M059J (cell line): ENCODE results near the gene RFX4. TPM values are rescaled to one million over a fixed set of nuclear protein-coding genes. Genes with fewer than 3 reads are reported as not detected.
A peak's percentile ranks its signal among the peaks of the same experiment; 100 is the strongest.
"Not testable (repeated sequence)": the region's sequence is repeated elsewhere in the genome, so short reads cannot be mapped to it uniquely, and the experiment has no call there.

ENCODE experiments used
- DNase-seq: peaks from one replicate; pipeline ENCODE4 v3.0.0-alpha.2; 2012; ENCODE audit warnings: low read depth
- total RNA-seq: library from RNA; depleted of rRNA; stranded (reverse); fragments of >200 nt; shearing (Covaris generic); gene quantifications from 2 replicates; pipeline ENCODE4 v1.2.3, GENCODE V29; 2014

RFX4 gene
- total RNA-seq, 1 experiment from 2014 or later = not detected

DNA sequence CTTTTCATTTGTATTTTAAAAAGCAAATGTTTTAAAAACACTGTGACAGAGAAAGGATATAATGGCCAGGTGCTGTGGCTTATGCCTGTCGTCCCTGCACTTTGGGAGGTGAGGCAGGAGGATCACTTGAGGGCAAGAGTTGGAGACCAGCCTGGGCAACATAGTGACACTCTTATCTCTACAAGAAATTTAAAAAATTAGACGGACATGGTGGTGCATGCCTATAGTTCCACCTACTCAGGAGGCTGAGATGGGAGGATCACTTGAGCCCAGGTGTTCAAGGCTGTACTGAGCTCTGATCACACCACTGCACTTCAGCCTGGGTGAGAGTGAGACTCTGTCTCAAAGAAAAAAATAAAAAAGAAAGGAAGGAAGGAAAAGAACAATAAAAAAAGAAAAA lies 7.8 kb downstream of the RFX4 start:
- no peak for DNase-seq

DNA sequence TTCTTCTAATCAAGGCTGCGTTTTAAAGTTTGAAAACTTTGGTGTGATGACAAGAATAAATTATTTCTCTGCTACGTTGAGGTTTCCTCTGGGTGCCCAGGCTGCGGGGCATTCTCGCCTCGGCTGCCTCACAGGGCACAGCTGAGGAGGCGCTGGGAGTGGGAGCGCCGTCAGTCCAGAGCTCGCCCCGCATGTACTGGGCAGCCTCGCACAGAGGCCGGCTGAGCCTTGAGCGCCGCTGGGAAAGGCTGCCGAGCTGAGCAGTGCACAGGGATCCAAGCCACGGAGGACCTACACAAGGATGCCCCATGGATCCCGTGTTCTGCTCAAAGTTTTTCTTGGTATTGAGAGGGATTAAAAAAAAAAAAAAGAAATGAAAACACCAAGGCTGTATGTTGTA lies 11.6 kb downstream of the RFX4 start:
- peak; percentile 9 for DNase-seq

GRCh38 chr12:106595268-106595667 lies 12.5 kb downstream of the RFX4 start:
- DNase-seq = no peak

- no peak for DNase-seq
These were observed 15.2 kb downstream of the RFX4 start for GRCh38 chr12:106598003-106598402.

DNA sequence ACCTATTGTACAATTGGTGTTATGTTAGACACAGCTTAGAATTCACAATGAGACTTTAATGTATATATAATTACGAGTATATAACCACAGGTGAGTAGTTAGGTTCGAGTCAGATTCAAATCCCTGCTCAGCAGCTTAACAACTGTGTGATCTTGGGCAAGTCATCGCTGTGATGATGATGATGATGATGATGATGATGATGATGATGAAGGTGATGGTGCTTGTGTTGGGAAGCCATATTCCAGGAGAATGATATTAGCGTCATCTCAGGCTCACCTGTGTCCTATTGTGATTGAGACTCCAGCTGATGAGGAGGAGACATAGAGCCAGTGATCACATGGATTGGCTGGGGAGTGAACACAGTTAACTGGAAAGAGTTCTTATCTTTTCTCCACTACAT lies 16.5 kb downstream of the RFX4 start:
- no peak for DNase-seq

GRCh38 chr12:106600503-106600902 lies 17.7 kb downstream of the RFX4 start:
- no peak for DNase-seq

- DNase-seq = peak; percentile 11
These were observed 18.2 kb downstream of the RFX4 start for GRCh38 chr12:106601031-106601430.

- DNase-seq = no peak
These were observed 18.7 kb downstream of the RFX4 start for GRCh38 chr12:106601496-106601895.

DNA sequence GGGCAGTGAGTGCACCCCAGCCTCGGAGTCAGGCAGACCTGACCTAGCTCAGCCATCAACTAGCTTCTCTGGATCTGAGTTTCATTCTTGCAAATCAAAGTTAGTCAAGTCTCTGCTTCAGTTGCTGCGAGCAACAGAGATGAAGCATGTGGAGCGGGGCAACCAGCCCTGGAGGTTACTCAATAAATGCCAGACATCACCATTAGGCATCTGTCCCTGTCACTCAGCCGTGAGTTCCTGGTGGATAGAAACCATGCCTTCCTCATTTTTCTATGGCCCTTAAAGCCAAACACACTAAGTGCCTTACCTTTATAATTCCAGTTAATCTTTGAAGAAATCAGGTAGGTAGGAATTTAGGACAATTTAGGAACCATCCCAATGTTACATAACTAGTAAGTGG lies 19.3 kb downstream of the RFX4 start:
- no peak for DNase-seq

DNA sequence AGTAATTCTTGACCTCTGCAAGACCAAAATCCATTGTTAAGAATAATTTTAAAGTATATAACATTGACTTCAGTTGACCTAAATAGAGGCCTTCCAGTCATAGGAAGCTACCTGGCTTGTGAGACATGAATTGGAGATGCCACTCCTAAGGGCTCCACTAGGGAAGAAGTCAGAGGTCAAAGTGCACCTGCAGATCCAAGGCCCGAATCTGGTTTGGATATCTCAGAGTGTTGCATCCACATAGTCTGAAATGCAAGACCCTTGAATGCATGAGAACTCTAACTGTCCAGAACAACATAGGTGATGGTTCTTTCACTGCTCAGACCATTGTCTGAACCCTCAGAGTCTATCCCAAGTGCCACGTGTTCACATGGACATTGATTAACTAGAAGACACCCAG lies 22.4 kb downstream of the RFX4 start:
- DNase-seq = no peak

DNA sequence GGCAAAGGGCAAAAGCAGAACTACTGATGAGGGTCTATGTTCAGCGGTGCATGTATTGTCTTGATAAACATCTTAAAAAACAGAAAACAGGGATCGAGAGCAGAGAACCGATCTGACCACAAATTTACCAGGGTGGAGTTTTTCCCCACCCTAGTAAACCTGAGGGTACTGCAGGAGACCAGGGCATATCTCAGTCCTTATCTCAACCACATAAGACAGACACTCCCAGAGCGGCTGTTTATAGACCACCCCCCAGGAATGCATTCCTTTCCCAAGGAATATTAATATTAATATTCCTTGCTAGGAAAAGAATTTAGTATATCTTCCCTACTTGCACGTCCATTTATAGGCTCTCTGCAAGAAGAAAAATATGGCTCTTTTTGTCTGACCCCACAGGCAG lies 37.8 kb downstream of the RFX4 start:
- DNase-seq = not testable (repeated sequence)

DNA sequence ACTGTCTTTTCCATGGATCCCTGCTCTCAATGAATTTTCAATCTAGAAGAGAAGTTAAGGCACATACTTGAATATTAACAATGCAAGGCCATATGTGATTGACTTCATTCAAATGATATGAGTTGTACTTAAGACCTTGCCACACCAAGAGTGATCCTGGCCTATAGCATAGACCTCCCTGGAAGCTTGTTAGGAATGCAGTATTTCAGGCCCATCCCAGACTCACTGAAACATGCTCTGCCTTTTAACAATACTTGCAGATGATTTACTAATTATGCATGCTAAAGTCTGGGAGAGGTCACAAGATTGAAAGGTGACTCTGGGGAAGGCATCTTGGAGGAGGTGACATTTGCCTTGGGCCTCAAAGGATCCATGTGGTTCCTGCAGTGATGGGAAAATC lies 43.2 kb downstream of the RFX4 start:
- DNase-seq = no peak

DNA sequence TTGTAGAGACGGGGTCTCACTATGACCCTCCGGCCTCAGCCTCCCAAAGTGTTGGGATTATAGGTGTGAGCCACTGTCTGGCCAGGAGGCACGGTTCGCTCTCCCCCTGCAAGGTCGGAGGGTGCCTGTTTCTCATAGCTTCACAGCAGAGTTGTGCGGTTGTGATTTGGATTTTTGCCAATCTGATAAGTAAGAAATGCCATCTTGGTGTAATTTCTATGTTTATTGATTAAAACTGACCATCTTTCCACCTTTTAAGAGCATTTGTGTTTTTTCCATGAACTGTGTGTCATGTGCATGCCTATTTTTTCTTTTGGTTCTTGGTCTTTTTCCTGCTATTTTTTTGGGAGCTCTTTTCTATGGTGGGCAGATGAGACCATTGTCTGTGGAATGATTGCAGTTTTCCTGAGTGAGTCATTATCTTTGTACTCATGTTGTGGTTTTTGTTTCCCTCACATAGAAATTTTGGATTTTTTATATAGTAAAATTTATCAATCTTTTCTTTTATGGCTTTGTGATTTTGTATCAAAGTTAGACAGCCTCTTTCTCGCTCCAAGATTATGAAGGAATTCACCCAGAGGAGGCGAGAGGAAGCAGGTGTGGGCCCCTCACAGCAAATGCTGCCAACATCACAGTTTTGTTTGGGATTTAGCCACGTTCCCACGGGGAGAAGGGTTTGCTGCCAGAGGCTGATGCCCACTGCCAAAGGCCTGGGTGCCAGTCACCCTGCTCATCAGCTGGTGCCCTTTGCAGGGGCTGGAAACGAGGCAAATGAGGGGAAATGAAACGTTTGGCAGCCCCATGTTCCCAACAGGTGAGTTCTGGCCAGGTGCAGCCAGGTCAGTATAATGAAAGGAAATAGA lies 47.2 kb downstream of the RFX4 start:
- peak; percentile 69 for DNase-seq

- no peak for DNase-seq
These were observed 48.3 kb downstream of the RFX4 start for GRCh38 chr12:106631150-106631549.

- no peak for DNase-seq
These were observed 49.0 kb downstream of the RFX4 start for GRCh38 chr12:106631797-106632196.

- peak; percentile 72 for DNase-seq
These were observed 50.1 kb downstream of the RFX4 start for GRCh38 chr12:106632797-106633450.

DNA sequence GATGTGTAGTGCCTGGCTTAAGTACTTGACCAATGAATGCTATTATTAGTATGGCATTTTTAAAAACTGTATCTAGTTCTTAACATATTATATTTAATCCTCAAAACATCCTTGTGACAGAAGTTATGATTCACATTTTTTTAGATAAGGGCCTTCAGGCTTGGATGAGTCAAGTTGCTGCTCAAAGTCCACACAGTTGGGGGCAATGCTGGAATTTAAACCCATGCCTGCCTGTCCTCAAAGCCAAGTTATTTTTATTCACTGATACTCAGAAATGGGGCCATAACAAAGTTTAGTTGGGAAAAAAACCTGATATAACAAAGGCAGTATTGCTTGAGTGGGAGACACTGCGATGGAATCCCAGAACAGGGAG lies 50.6 kb downstream of the RFX4 start:
- peak; percentile 31 for DNase-seq

GRCh38 chr12:106634206-106634605 lies 51.4 kb downstream of the RFX4 start:
- DNase-seq = no peak

DNA sequence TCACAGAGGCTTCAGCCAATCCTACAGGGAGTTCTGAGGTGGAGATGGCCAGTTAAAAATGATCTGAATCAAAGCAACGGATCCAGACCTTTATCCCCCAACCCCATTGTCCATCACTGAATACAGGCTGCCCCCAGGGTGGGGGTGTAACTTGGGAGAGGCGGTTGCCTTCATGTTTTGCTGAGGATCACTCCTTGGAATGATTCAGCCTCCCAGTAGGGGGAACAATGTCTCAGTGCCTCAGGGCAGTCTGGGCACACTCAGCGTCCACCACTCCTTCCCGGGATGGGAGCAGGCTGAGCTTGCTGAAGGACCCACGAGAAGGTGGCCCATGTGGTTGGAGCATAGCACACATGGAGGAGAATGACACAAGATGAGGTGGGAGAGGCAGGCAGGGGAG lies 60.2 kb downstream of the RFX4 start:
- DNase-seq = peak; percentile 55

- no peak for DNase-seq
These were observed 61.7 kb downstream of the RFX4 start for GRCh38 chr12:106644335-106645073.

- peak; percentile 19 for DNase-seq
These were observed 62.2 kb downstream of the RFX4 start for GRCh38 chr12:106645074-106645421.

DNA sequence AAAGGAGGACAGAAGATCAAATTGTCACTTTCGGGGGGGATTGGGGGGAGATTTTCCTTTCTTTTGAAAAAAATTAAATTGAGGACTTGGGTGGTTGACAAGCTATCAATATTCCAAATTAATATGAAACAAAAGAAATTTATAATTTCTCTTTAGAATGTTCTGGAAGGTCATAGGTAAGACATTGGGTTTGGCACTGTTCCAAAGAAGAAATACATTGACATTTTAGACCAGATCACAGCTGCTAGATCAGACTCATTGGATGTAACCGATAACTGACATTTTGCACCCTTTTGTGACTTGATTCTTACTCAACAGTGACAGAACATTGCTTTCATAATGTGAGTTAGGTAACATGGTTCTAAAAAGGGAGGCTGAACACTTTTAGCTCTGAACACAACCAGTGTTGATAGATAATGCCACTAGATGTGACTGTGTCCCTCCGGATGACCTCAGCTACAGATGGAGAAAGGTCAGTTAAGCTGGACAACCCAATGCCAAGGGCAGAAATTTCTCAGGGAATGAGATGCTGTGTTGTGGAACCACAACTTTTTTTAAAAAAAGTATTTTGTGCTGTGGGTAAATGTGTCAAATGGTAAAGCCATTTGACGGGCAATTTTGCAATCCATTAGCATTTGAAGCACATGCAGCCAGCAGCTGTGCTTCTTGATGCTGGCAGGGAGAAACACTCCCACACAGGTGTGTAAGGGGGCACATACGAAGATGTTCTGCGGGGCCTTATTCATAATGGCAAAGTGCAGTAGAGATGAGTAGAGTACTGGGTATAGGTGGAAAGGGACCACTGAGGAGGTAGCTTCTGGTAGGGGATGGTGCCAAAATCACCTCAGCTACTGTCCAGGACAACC lies 62.9 kb downstream of the RFX4 start:
- DNase-seq = no peak
